ENCODE results near the gene CCPG1.

Gene CCPG1

DNA sequence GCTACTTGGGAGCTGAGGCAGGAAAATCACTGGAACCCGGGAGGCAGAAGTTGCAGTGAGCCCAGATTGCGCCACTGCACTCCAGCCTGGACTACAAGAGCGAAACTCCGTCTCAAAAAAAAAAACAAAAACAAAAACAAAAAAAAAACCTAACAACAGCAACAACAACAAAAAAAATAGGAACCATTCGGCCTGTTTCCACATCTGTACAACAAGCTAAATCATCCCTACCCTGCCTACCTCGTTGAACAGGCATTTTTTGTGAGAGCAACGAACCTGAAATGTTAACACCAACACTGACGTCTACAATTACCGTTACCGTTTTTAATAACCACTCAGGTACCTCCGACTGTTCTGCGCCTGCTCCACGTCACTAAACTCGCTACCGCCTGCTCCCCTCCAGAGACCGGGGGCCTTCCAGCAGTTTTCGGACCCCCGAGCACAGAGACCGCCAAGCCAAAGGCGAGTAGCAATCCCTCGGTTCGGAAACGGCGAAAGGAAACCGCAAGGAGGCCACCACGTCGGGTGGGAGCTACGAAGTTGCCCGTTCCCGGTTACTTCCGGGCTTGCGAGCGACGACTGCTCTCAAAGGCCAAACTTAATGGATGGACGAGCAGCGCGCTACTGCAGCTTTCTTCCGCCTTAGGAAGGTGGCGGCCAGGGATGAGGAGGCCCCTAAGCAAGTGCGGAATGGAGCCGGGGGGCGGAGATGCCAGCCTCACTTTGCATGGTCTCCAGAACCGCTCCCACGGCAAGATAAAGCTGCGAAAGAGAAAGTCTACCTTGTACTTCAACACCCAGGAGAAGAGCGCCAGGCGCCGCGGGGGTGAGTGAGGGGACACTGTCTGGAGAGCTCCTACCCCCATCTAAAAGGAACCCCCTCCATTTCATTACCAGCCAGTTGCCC is 89.3 kb downstream of the CCPG1 start, which contains the start of the genes PIGB and PIGBOS1:
TSS of gene PIGB (plus strand) at position 635 of the 907 bp plus-strand sequence. CDS start at position 664, 29 bp downstream.
TSS of gene PIGBOS1 (minus strand) at position 536 of the 907 bp plus-strand sequence. CDS start 1,331 bp downstream, outside the sequence.
- DNase-seq, result peak; percentile 77
